Keratinocyte (primary cell): ENCODE data around the gene ELP4. TPM values are rescaled to one million over a fixed set of nuclear protein-coding genes. Genes with fewer than 3 reads are reported as not detected.

ENCODE experiments used
- DNase-seq: peaks from one replicate; pipeline ENCODE4 v3.0.0-alpha.2; 2011; ENCODE audit warnings: low read depth, missing footprints, low spot score
- FAIRE-seq: peaks from 2 replicates; lab custom pipeline; 2011; peaks lifted over from hg19 to GRCh38; lab: Jason Lieb, UNC
- H2AFZ ChIP-seq: 2 replicates; pipeline ENCODE4 v1.6.0; 2012; ENCODE audit warnings: low read length, control low read depth, inconsistent platforms; ENCODE audit not compliant: control insufficient read depth
- H3K27ac ChIP-seq: 2 replicates; pipeline ENCODE4 v1.5.1; 2011; ENCODE audit warnings: low read length; ENCODE audit not compliant: control insufficient read depth, insufficient read depth
- H3K27me3 ChIP-seq: 3 replicates; pipeline ENCODE4 v1.6.0; 2011; ENCODE audit warnings: low read length; ENCODE audit not compliant: control insufficient read depth, insufficient read depth; ENCODE audit errors: extremely low read depth
- H3K36me3 ChIP-seq, 2 experiments: 2 replicates in 1 of 2; 3 replicates in 1 of 2; pipeline ENCODE4 v1.5.1; 2011; ENCODE audit warnings: low read length in 2 of 2, mild to moderate bottlenecking in 1 of 2; ENCODE audit not compliant: control insufficient read depth in 2 of 2, insufficient read depth in 2 of 2; ENCODE audit errors: extremely low read depth in 1 of 2
- H3K4me1 ChIP-seq: 3 replicates; pipeline ENCODE4 v1.5.1; 2011; ENCODE audit warnings: low read length; ENCODE audit not compliant: control insufficient read depth, insufficient read depth; ENCODE audit errors: extremely low read depth
- H3K4me2 ChIP-seq: 3 replicates; pipeline ENCODE4 v1.6.0; 2011; ENCODE audit warnings: low read depth, low read length; ENCODE audit not compliant: control insufficient read depth, insufficient read depth; ENCODE audit errors: extremely low read depth
- H3K4me3 ChIP-seq, 3 experiments: fragments of 200-600 bp in 1 of 3; sonication (generic) in 1 of 3; 2 replicates in 2 of 3; 3 replicates in 1 of 3; pipeline ENCODE4 v1.5.1; 2011 to 2016; ENCODE audit warnings: low read length in 3 of 3, mild to moderate bottlenecking in 3 of 3, control low read depth in 2 of 3, inconsistent platforms in 1 of 3, low read depth in 1 of 3, mixed read lengths in 1 of 3, mixed run types in 1 of 3, moderate library complexity in 1 of 3; ENCODE audit not compliant: control insufficient read depth in 2 of 3, insufficient read depth in 2 of 3; ENCODE audit errors: extremely low read depth in 1 of 3
- H3K79me2 ChIP-seq: 2 replicates; pipeline ENCODE4 v1.6.0; 2012; ENCODE audit warnings: low read length; ENCODE audit not compliant: control insufficient read depth, insufficient read depth
- H3K9ac ChIP-seq: 3 replicates; pipeline ENCODE4 v1.6.0; 2011; ENCODE audit warnings: low read length; ENCODE audit not compliant: control insufficient read depth, insufficient read depth; ENCODE audit errors: extremely low read depth
- H3K9me1 ChIP-seq: 3 replicates; pipeline ENCODE4 v1.6.0; 2011; ENCODE audit warnings: low read length; ENCODE audit not compliant: control insufficient read depth, insufficient read depth; ENCODE audit errors: extremely low read depth
- H3K9me3 ChIP-seq: 2 replicates; pipeline ENCODE4 v1.5.1; 2012; ENCODE audit warnings: low read depth, low read length; ENCODE audit not compliant: control insufficient read depth
- H4K20me1 ChIP-seq: 3 replicates; pipeline ENCODE4 v1.6.0; 2011; ENCODE audit warnings: low read length; ENCODE audit not compliant: control insufficient read depth, insufficient read depth; ENCODE audit errors: extremely low read depth
- EZH2 ChIP-seq: IDR thresholded peaks from one replicate; pipeline ENCODE4 v1.6.1; 2012; ENCODE audit warnings: inconsistent platforms, mild to moderate bottlenecking, low read length, moderate library complexity
- dilution Hi-C: fragments of 300-500 bp; cut with MboI; formaldehyde crosslinking; loops from one replicate; pipeline ENCODE4 v1.7.0; 2020; ENCODE audit warnings: low sequenced_read_pairs; ENCODE audit not compliant: extremely low pct_ligation_motif_present
- polyA plus RNA-seq, 5 experiments: library from polyadenylated mRNA; depleted of rRNA in 3 of 5; stranded (reverse) in 3 of 5; stranded (forward) in 1 of 5; unstranded in 1 of 5; fragments of >200 nt; gene quantifications; 1 replicate in 1 of 5; 2 replicates in 3 of 5; 3 replicates in 1 of 5; pipeline versions ENCODE4 v1.2.1 to v1.2.3, GENCODE V29; 2011 to 2012; ENCODE audit warnings: missing spikeins in 2 of 5, low read depth in 1 of 5, low replicate concordance in 1 of 5
- TF ChIP-seq, protein P1 (sequence below), 3 experiments: IDR thresholded peaks in 1 of 3; conservative IDR thresholded peaks in 1 of 3; optimal IDR thresholded peaks in 1 of 3; 2 replicates in 2 of 3; 3 replicates in 1 of 3; pipeline versions ENCODE3 to v1.5.1; 2011; ENCODE audit warnings: low read length in 3 of 3, mild to moderate bottlenecking in 3 of 3, moderate library complexity in 2 of 3, control low read depth in 1 of 3, inconsistent platforms in 1 of 3; ENCODE audit not compliant: insufficient read depth in 2 of 3; ENCODE audit errors: extremely low read depth in 1 of 3

ELP4 gene
- polyA plus RNA-seq, 1 donor (not counting 4 experiments of a cell fraction or from before 2014, with no cell fraction given), result 29.6 TPM

DNA sequence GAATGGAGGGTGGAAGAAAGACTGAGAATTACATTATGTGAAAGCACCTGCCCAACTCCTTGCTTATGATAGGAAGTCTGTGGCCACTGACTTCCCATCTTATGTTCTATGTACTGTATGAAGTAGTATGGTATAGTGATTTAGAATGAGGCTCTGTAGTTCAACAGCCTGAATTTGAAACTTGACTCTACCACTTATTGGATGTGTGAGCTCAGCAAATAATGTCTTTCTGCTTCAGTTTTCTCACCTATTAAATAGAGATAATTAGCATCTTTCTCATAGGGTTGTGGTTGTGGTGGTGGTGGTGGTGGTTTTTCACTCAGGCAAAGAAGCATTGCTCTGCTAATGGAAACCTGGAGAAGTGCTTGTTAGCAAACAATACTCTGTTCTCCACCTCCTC is 180.0 kb downstream of the ELP4 start:
- Histone ChIP-seq H3K4me2 (no peak overlapping the region), H3K4me1 (no peaks in the 10 kb centered on the region), H4K20me1 (no peaks in the 10 kb centered on the region), H3K9me3 (no peaks in the 10 kb centered on the region), H3K27me3 (no peaks in the 10 kb centered on the region), H3K79me2 (no peaks in the 10 kb centered on the region), H3K27ac (no peak overlapping the region), H3K9ac (no peak overlapping the region), H3K9me1 (no peaks in the 10 kb centered on the region), H2AFZ (no peak overlapping the region), H3K4me3 (no peak overlapping the region), H3K36me3 (no peaks in the 10 kb centered on the region)
- FAIRE-seq (no peak), DNase-seq (no peak)
- TF ChIP-seq, protein P1, sequence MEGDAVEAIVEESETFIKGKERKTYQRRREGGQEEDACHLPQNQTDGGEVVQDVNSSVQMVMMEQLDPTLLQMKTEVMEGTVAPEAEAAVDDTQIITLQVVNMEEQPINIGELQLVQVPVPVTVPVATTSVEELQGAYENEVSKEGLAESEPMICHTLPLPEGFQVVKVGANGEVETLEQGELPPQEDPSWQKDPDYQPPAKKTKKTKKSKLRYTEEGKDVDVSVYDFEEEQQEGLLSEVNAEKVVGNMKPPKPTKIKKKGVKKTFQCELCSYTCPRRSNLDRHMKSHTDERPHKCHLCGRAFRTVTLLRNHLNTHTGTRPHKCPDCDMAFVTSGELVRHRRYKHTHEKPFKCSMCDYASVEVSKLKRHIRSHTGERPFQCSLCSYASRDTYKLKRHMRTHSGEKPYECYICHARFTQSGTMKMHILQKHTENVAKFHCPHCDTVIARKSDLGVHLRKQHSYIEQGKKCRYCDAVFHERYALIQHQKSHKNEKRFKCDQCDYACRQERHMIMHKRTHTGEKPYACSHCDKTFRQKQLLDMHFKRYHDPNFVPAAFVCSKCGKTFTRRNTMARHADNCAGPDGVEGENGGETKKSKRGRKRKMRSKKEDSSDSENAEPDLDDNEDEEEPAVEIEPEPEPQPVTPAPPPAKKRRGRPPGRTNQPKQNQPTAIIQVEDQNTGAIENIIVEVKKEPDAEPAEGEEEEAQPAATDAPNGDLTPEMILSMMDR (optimal IDR thresholded peaks at IDR 0.05 in 1 of 3, IDR thresholded peaks at IDR 0.05 in 1 of 3, conservative IDR thresholded peaks at IDR 0.05 in 1 of 3; ENCODE audit: extremely low read depth in 1 of 3, insufficient read depth in 2 of 3, low read length in 3 of 3), result no peak
- TF ChIP-seq EZH2, result no peak
- dilution Hi-C loops, result no loop called here

DNA sequence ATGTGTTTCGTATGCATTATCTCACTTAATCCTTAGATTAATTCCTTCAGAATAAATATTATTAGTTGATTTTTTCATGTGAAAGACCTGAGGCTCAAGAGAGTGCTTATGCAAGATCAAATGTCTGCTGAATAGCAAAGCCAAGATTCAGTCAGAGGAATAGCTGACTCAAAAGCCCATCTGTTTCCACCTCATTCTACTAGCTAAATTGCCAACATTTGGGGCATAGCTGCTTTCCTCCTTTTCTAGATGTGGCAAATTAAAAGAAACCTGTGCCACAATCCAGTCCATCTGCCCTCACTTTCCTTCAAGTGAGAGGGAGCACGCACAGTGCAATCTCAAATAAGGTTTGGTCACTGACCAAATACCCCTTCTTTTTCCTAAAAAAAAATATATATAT is 180.5 kb downstream of the ELP4 start:
- H3K27me3 ChIP-seq, result no peaks in the 10 kb centered on the region
- H3K9me1 ChIP-seq, result no peaks in the 10 kb centered on the region
- no peak overlapping the region for H2AFZ ChIP-seq
- H3K27ac ChIP-seq, result no peak overlapping the region
- H3K9me3 ChIP-seq, result no peaks in the 10 kb centered on the region
- H3K79me2 ChIP-seq, result no peaks in the 10 kb centered on the region
- H4K20me1 ChIP-seq, result no peaks in the 10 kb centered on the region
- dilution Hi-C loops, result no loop called here
- H3K36me3 ChIP-seq, result no peaks in the 10 kb centered on the region
- TF ChIP-seq, protein P1 (optimal IDR thresholded peaks at IDR 0.05 in 1 of 3, IDR thresholded peaks at IDR 0.05 in 1 of 3, conservative IDR thresholded peaks at IDR 0.05 in 1 of 3; ENCODE audit: extremely low read depth in 1 of 3, insufficient read depth in 2 of 3, low read length in 3 of 3), result no peak
- no peak for TF ChIP-seq EZH2
- FAIRE-seq, result no peak
- no peaks in the 10 kb centered on the region for H3K4me1 ChIP-seq
- H3K4me2 ChIP-seq, result no peak overlapping the region
- no peak overlapping the region for H3K9ac ChIP-seq
- no peak for DNase-seq
- H3K4me3 ChIP-seq, result no peak overlapping the region
